T follicular helper cell (primary cell): ENCODE data around the gene DNAJB13.
"Not testable (repeated sequence)": the region's sequence is repeated elsewhere in the genome, so short reads cannot be mapped to it uniquely, and the experiment has no call there.

Source experiments
- DNase-seq: peaks from one replicate; pipeline ENCODE4 v3.0.0-alpha.2; 2020; ENCODE audit warnings: low read depth
- total RNA-seq, 2 experiments: gene quantifications; one replicate each; lab custom pipeline; 2026; lab: John Stamatoyannopoulos, UW

DNAJB13 gene
- 0.09 to 0.30 reads per million in 2 experiments for total RNA-seq

GRCh38 chr11:73950869-73951710 lies at the start of gene DNAJB13:
DNAJB13 (plus strand) TSS chr11:73951026; CDS start chr11:73951070, 44 bp downstream.
- no peak for DNase-seq

GRCh38 chr11:73902303-73902702 lies 48.5 kb upstream of the DNAJB13 start:
- DNase-seq, result no peak

- no peak for DNase-seq
Observed at GRCh38 chr11:73907191-73907590, 43.6 kb upstream of the DNAJB13 start.

GRCh38 chr11:73912026-73912425 lies 38.8 kb upstream of the DNAJB13 start:
- no peak for DNase-seq

GRCh38 chr11:73913472-73913871 lies 37.4 kb upstream of the DNAJB13 start:
- no peak for DNase-seq

GRCh38 chr11:73914284-73914683 lies 36.5 kb upstream of the DNAJB13 start:
- no peak for DNase-seq

GRCh38 chr11:73916435-73916834 lies 34.4 kb upstream of the DNAJB13 start:
- no peak for DNase-seq

- DNase-seq, result no peak
Observed at GRCh38 chr11:73921180-73921579, 29.6 kb upstream of the DNAJB13 start.

- DNase-seq, result no peak
Observed at GRCh38 chr11:73929388-73929787, 21.4 kb upstream of the DNAJB13 start.

- DNase-seq, result no peak
Observed at GRCh38 chr11:73931039-73931645, 19.7 kb upstream of the DNAJB13 start.

- no peak for DNase-seq
Observed at GRCh38 chr11:73931951-73932350, 18.9 kb upstream of the DNAJB13 start.

GRCh38 chr11:73932781-73933180 lies 18.0 kb upstream of the DNAJB13 start:
- DNase-seq, result no peak

GRCh38 chr11:73936047-73936446 lies 14.8 kb upstream of the DNAJB13 start:
- DNase-seq, result not testable (repeated sequence)

- DNase-seq, result no peak
Observed at GRCh38 chr11:73939096-73939495, 11.7 kb upstream of the DNAJB13 start.

- no peak for DNase-seq
Observed at GRCh38 chr11:73940801-73941570, 9.8 kb upstream of the DNAJB13 start.

- DNase-seq, result no peak
Observed at GRCh38 chr11:73942010-73942409, 8.8 kb upstream of the DNAJB13 start.

GRCh38 chr11:73944085-73944484 lies 6.7 kb upstream of the DNAJB13 start:
- no peak for DNase-seq

- no peak for DNase-seq
Observed at GRCh38 chr11:73944901-73945300, 5.9 kb upstream of the DNAJB13 start.

- DNase-seq, result no peak
Observed at GRCh38 chr11:73945396-73945795, 5.4 kb upstream of the DNAJB13 start.

GRCh38 chr11:73946798-73947458 lies 3.9 kb upstream of the DNAJB13 start:
- DNase-seq, result no peak

GRCh38 chr11:73949246-73949645 lies 1.6 kb upstream of the DNAJB13 start:
- no peak for DNase-seq

GRCh38 chr11:73949912-73950311 lies 914 bp upstream of the DNAJB13 start:
- no peak for DNase-seq
